ENCODE measurements around the gene PI4K2B. TPM values are rescaled to one million over a fixed set of nuclear protein-coding genes. Genes with fewer than 3 reads are reported as not detected.

Gene PI4K2B
- polyA plus RNA-seq, 1 experiment = 4.3 TPM

- no peaks in the 10 kb centered on the region for H3K27me3 ChIP-seq (ENCODE audit: control insufficient read depth, insufficient read depth, low read length)
- H3K4me3 ChIP-seq (ENCODE audit: low read depth, low read length) = no peak overlapping the region
- POLR2A ChIA-PET = no interaction called here
- no peaks in the 10 kb centered on the region for H3K36me3 ChIP-seq (ENCODE audit: control insufficient read depth, insufficient read depth, low read length)
- no peak for TF ChIP-seq CTCF (IDR thresholded peaks at IDR 0.05; ENCODE audit: insufficient read depth, low read depth, low read length)
- CTCF ChIA-PET = interaction anchor here (1.6 kb wide), 1 partner anchor 8 kb away, joined by 3 read pairs; no protein-coding TSS in a partner anchor
- DNase-seq (ENCODE audit: low read depth) = no peak
These were observed 12.5 kb upstream of the PI4K2B start for GRCh38 chr4:25221377-25221776.

GRCh38 chr4:25223802-25224375 lies 9.9 kb upstream of the PI4K2B start:
- ChIA-PET POLR2A (no interaction called here), CTCF (no interaction called here)
- DNase-seq (ENCODE audit: low read depth) = no peak
- Histone ChIP-seq H3K4me3 (ENCODE audit: low read depth, low read length) (no peak overlapping the region), H3K27me3 (ENCODE audit: control insufficient read depth, insufficient read depth, low read length) (no peaks in the 10 kb centered on the region), H3K36me3 (ENCODE audit: control insufficient read depth, insufficient read depth, low read length) (no peaks in the 10 kb centered on the region)
- TF ChIP-seq CTCF (IDR thresholded peaks at IDR 0.05; ENCODE audit: insufficient read depth, low read depth, low read length) = no peak

- Histone ChIP-seq H3K4me3 (ENCODE audit: low read depth, low read length) (no peak overlapping the region), H3K27me3 (ENCODE audit: control insufficient read depth, insufficient read depth, low read length) (no peaks in the 10 kb centered on the region), H3K36me3 (ENCODE audit: control insufficient read depth, insufficient read depth, low read length) (no peaks in the 10 kb centered on the region)
- TF ChIP-seq CTCF (IDR thresholded peaks at IDR 0.05; ENCODE audit: insufficient read depth, low read depth, low read length) = no peak
- no peak for DNase-seq (ENCODE audit: low read depth)
- ChIA-PET POLR2A (no interaction called here), CTCF (no interaction called here)
These were observed 4.0 kb upstream of the PI4K2B start for GRCh38 chr4:25229804-25230203.

DNA sequence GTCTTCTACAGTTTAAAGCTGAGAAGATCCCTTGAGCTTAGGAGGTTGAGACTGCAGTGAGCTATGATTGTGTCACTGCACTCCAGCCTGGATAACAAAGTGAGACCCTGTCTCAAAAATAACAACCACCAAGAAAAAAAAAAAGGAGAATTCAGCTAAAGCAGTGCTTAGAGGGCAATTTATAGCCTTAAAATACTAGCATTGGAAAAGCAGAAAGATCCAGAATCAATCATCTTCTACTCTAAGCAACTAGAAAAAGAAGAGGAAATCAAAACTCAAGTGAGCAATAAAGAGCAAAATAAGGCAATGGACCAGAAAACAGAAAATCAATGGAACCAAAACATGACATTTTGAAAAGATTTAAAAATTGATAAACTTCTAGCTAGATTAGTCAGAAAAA lies 639 bp upstream of the PI4K2B start:
- no peak for DNase-seq (ENCODE audit: low read depth)
- no peaks in the 10 kb centered on the region for H3K36me3 ChIP-seq (ENCODE audit: control insufficient read depth, insufficient read depth, low read length)
- CTCF ChIA-PET = interaction anchor here (2.2 kb wide), 1 partner anchor 10 kb away, joined by 5 read pairs; no protein-coding TSS in a partner anchor
- POLR2A ChIA-PET = no interaction called here
- H3K27me3 ChIP-seq (ENCODE audit: control insufficient read depth, insufficient read depth, low read length) = no peaks in the 10 kb centered on the region
- no peak for TF ChIP-seq CTCF (IDR thresholded peaks at IDR 0.05; ENCODE audit: insufficient read depth, low read depth, low read length)
- no peak overlapping the region for H3K4me3 ChIP-seq (ENCODE audit: low read depth, low read length)

GRCh38 chr4:25234390-25235370 lies 847 bp downstream of the PI4K2B start:
- H3K27me3 ChIP-seq (ENCODE audit: control insufficient read depth, insufficient read depth, low read length) = no peaks in the 10 kb centered on the region
- peak; percentile 54 for DNase-seq (ENCODE audit: low read depth)
- H3K36me3 ChIP-seq (ENCODE audit: control insufficient read depth, insufficient read depth, low read length) = no peaks in the 10 kb centered on the region
- CTCF ChIA-PET = interaction anchor here (0.8 to 2.2 kb wide), 8 partner anchors 12 to 133 kb away, joined by 3 to 5 read pairs (median 3); partner anchors contain the start of gene ZCCHC4
- H3K4me3 ChIP-seq (ENCODE audit: low read depth, low read length) = peak overlapping the region; percentile 99
- peak; percentile 60 for TF ChIP-seq CTCF (IDR thresholded peaks at IDR 0.05; ENCODE audit: insufficient read depth, low read depth, low read length)
- POLR2A ChIA-PET = no interaction called here

Data from BJ (cell line).